ENCODE results near the gene MREG.

Gene MREG

DNA sequence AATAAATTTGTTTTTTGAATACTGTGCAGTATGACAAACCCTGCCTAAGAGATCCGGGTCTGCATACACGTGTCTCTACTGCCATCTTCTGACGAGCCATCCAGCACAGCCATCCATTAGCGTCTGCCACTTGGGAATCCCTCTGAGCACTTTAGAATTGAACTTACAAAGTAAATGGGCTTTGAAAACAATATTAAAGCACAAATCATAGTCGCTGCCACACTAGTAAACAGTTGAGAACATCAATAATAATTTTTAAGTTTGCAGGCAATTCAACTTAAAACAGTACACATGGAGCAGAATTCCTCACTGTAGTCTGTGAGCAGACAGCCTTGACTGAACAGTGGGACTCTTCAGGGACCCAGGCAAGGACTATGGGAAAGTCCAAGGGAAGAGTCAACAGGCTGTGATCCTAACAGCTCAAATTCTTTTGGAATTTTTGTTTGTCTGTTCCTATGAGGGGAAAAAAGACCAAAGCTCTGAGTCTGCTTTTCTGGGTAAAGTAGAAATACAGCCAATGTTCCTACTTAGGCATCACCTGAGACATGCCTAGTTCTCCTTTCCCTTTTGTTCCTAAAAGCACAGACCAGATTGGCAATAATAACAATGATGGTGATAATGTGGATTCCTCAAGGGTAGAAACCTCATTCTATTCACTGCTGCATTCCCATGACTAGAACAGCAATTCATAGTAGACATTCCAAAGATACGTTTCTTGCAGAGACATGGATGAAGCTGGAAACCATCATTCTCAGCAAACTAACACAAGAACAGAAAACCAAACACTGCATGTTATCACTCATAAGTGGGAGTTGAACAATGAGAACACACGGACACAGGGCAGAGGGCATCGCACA, 92.9 kb downstream of the MREG start:
- in situ Hi-C loops (cut with MboI; ENCODE audit: low sequenced_read_pairs), result no loop called here

- in situ Hi-C loops (cut with MboI; ENCODE audit: low sequenced_read_pairs), result no loop called here
Observed at GRCh38 chr2:215919624-215920243, 93.6 kb downstream of the MREG start.

GRCh38 chr2:215918901-215919599, 94.3 kb downstream of the MREG start:
- in situ Hi-C loops (cut with MboI; ENCODE audit: low sequenced_read_pairs), result no loop called here

DNA sequence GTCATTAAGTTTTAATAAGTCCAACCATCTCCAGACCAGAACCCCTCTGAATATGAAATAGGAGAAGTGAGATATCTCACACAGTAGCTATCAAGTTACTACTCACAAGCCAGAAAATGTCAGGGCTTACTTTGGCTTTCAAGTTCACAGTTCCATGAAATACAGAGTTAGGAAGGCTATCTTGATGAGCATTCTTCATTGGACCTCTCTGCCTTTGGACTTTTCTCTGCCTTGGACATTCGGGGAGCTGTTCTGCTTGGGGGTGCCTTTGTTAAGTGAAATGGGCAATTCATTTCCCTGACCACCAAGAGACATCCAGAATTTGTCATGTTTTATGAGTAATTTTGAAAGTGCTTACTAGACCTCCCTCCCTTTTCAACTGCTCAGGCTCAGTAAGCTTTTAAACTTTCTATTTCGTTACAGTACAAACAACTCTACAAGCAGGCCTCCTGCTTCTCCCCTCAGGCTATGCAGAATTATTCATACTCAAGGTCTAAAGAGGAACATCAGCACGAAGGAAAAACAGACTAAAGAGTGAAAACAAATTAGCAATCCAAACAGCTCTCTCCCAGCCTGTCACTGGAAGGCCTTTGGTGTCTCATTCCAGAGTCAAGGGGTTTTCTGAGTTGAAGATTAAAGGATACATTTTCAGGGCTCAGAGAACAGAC, 95.3 kb downstream of the MREG start:
- in situ Hi-C loops (cut with MboI; ENCODE audit: low sequenced_read_pairs), result no loop called here

DNA sequence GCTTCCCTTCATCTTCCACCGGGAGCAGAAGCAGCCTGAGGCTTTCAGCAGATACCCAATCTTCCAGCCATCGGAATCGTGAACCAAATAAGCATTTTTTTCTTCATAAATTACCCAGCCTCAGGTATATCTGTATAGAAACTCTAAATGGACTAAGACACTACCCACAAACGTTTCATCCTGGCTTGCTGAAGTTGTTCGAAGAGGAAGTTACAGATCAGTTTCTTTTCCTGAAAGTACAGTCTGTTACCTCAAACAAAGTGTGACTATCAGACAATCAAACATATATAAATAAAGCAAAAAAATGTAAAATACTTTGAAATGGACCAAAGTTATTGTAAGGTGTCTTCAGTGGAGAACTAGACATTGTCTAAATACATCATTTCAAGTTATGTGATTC, 97.9 kb downstream of the MREG start:
- in situ Hi-C loops (cut with MboI; ENCODE audit: low sequenced_read_pairs), result no loop called here

DNA sequence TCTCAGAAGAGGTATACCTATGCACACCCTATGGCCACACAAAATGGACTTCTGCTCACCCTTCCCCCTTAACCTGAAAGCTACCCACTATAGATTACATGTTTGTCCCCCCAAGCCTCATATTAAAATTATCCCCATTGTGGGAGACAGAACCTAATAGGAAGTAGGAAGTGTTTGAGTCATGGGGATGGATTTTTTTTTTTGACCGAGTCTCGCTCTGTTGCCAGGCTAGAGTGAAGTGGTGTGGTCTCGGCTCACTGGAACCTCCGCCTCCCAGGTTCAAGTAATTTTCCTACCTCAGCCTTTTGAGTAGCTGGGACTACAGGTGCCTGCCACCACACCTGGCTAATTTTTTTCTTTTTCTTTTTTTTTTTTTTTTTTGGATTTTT, 98.6 kb downstream of the MREG start:
- in situ Hi-C loops (cut with MboI; ENCODE audit: low sequenced_read_pairs), result no loop called here

- in situ Hi-C loops (cut with MboI; ENCODE audit: low sequenced_read_pairs), result no loop called here
Observed at GRCh38 chr2:215914054-215914776, 99.1 kb downstream of the MREG start.

GRCh38 chr2:215912299-215912842, 101.0 kb downstream of the MREG start:
- in situ Hi-C loops (cut with MboI; ENCODE audit: low sequenced_read_pairs), result no loop called here

DNA sequence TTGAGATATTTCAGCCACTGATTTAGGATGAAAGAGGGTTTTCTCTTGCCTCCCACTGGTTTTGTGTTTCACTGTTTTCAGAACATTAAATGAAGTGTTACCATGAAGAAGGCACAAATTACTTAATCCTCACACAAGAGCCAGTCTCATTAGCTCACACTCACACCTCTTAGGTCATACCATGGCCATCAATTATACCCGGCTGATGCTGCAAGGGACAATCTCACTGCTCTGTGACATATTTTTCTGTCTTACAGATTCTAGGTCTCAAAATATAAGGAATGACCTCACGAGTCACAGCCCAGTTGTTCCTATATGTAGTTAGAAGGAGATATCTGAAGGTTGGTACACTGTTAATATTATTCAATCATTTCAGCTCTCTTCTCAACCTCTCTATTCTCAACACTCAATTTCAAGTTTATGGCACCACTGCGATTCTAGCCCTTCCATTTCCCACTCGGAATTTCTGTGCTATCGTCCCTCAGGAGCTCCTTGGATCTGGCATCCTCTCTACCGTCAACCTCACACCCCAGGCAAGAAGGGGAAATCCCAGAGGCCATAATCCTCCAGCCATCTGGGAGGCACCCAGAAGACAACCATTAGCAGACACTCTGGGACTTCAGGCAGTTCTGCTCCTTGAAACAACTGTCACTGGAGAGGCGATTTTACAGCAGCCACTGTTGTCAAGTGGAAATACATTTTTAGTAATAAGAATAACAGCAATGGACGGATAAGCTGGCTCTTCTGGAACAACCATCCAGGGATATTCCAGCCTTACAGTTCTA, 101.9 kb downstream of the MREG start:
- in situ Hi-C loops (cut with MboI; ENCODE audit: low sequenced_read_pairs), result no loop called here

DNA sequence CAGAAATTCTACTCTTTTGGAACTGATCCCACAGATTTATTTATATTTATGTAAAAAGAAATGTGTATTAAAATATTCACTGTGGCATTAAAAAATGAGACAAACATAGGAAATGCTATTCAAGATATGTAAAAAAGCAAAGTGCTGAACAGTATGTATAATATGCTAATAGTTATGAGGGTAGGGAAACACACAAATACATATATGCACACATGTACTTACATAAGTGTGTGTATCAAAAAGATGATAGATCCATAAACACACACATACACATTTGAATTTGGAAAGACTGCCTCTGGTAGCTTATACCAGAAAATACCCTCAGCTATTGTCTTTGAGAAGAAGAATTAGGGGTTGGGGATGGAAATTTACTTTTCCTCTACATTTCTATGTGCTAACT, 103.2 kb downstream of the MREG start:
- in situ Hi-C loops (cut with MboI; ENCODE audit: low sequenced_read_pairs), result no loop called here

GRCh38 chr2:215907147-215907546, 106.2 kb downstream of the MREG start:
- in situ Hi-C loops (cut with MboI; ENCODE audit: low sequenced_read_pairs), result no loop called here

GRCh38 chr2:215906458-215906857, 106.9 kb downstream of the MREG start:
- in situ Hi-C loops (cut with MboI; ENCODE audit: low sequenced_read_pairs), result no loop called here

GRCh38 chr2:215905691-215906090, 107.7 kb downstream of the MREG start:
- in situ Hi-C loops (cut with MboI; ENCODE audit: low sequenced_read_pairs), result no loop called here

- in situ Hi-C loops (cut with MboI; ENCODE audit: low sequenced_read_pairs), result no loop called here
Observed at GRCh38 chr2:215904101-215904500, 109.2 kb downstream of the MREG start.

GRCh38 chr2:215903203-215903602, 110.1 kb downstream of the MREG start:
- in situ Hi-C loops (cut with MboI; ENCODE audit: low sequenced_read_pairs), result no loop called here

DNA sequence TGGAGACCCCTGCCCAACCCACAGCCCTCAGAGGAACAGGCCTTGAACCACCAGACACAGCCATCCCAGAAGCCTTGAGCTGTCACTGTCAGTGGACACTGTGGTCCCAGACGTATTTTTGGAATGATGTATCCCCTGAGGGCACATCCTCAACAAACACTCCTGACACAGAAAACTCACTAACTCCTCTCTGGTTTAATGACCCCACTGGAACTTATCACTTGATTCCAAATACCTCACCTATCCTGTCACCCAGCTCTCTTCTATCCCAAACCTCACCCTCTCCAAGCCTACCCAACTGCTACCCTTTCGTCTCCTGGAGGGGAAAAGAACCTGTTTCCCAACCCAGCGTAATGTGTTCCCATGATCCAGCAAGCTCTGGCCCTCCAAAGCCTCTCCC, 111.6 kb downstream of the MREG start:
- in situ Hi-C loops (cut with MboI; ENCODE audit: low sequenced_read_pairs), result no loop called here

DNA sequence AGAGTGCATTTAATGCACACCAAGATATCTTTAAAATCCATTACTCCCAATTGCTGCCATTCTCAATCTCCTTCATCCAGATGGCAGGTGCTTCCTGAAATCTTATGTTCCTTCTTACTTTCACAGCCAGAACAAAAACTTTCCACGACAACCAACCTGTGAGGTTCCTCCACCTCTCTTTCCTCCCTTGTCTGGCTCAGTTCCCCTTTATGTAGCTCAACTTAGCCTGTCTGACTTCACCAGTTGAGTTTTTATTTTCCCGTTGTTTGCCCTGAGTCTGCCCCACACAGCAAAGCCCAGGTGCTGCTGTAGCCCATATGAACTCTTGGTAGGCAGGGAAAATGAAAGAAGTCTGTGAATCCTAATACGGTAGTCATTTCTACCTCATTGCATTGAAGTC, 112.5 kb downstream of the MREG start:
- in situ Hi-C loops (cut with MboI; ENCODE audit: low sequenced_read_pairs), result no loop called here

DNA sequence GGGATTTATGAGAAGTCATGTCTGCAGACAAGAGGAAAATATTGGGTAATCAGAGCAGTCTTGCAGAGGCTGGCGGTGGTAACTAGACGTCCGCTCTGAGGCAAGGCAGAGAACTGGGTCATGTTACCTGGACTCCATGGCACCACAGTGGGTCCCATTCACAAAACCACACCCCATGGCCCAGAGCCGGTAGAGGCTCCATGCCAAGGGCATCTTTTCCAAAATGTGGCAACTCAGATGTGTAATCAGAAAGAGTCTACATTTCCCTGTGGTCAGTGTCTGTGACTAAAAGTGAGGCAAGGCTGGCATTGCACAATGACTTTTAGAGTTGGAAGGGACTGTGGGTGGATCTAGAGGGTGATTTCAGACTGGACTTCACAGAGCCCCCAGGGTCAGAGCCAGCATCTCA, 113.1 kb downstream of the MREG start:
- in situ Hi-C loops (cut with MboI; ENCODE audit: low sequenced_read_pairs), result no loop called here

DNA sequence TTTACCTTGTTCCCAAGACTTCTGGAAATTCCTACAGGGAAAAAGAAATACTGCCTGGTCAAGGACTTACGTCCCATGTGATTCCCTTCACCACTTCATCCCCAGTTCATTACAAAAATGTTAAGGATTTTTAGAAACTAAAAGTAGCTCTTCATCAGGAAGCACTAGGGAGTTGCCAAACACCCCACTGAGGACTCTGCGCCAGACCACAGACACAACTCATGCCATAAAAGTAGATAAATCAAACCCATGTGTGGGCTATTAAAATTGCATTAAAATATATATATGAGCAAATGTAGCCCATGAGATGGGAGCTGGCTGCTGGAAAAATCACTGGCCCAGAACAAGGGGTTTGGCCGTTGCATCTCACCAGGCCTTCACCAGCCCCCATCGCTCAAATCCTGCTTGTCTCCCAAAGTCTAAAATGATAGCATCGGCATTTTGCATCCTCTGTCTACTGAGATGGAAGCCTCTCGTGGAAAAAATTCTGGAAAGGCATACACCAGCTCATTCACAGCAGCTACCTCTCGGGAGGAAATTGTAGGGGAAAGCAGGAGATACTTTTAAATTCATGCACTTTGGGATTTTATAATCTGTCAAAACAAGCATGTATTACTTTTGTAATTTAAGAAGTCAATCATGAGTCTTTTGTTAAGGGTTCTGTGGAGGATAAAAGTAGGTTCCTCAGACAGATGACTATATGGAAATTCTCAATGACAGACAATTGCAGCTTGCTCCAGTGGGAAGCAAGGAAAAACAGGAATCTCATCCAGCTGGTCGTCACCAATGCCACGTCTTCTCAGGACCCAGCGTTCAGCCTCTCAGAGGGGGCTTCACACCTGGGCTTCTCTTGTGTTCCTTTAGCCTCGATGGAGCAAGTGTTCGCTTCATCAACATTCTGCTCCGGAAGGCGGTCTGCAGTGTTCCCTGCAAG, 113.9 kb downstream of the MREG start:
- in situ Hi-C loops (cut with MboI; ENCODE audit: low sequenced_read_pairs), result no loop called here

Measured in hTERT RPE-1 (cell line).